LHCN-M2 (cell line): ENCODE measurements around the gene KIF3B. TPM values are rescaled to one million over a fixed set of nuclear protein-coding genes. Genes with fewer than 3 reads are reported as not detected.
"Not testable (repeated sequence)": the region's sequence is repeated elsewhere in the genome, so short reads cannot be mapped to it uniquely, and the experiment has no call there.

Experiments used
- DNase-seq: peaks from one replicate; pipeline ENCODE4 v3.0.0-alpha.2; 2012; ENCODE audit warnings: low read depth
- total RNA-seq: library from RNA; depleted of rRNA; stranded (reverse); fragments of >200 nt; gene quantifications from 2 replicates; pipeline ENCODE4 v1.2.3, GENCODE V29; 2014

Gene KIF3B
- total RNA-seq, 1 experiment from 2014 or later: 18.8 TPM

DNA sequence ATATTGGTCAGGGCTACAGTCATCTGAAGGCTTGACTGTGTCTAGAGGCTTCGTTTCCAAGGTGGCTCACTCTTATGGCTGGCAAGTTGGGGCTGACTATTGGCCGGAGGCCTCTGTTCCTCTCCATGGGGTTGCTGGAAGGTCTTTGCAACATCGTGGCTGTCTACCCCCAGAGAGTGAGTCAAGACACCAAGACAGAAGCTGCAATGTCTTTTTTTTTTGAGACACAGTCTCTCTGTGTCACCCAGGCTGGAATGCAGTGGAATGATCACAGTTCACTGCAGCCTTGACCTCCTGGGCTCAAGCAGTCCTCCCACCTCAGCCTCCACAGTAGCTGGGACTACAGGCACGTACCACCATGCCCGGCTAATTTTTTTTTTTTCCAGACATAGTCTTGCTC lies 29.4 kb upstream of the KIF3B start:
- DNase-seq: peak; percentile 8

DNA sequence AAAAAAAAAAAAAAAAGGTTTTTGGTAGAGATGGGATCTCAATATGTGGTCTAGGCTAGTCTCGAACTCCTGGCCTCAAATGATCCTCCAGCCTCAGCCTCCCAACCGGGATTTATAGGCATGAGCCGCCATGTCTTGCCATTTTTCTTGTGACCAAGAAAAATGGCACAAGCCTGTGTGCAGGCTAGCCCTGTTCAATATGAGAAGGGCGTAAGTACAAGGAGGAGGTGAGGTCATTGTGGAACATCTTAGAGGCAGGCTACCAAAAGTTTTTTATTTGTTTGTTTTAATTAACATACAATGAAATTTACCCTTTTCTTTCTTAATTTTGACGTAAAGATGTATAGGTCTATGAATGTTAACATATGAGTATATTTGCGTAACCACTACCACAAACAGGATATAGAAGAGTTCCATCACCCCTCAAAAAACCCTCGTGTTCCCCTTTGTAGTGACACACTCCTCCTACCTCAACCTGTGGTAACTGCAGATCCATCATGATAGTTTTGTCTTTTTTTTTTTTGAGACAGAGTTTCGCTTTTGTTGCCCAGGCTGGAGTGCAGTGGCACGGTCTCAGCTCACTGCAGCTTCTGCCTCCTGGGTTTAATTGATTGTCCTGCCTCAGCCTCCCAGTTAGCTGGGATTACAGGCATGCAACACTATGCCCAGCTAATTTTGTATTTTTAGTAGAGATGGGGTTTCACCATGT lies 28.3 kb upstream of the KIF3B start:
- DNase-seq: no peak

DNA sequence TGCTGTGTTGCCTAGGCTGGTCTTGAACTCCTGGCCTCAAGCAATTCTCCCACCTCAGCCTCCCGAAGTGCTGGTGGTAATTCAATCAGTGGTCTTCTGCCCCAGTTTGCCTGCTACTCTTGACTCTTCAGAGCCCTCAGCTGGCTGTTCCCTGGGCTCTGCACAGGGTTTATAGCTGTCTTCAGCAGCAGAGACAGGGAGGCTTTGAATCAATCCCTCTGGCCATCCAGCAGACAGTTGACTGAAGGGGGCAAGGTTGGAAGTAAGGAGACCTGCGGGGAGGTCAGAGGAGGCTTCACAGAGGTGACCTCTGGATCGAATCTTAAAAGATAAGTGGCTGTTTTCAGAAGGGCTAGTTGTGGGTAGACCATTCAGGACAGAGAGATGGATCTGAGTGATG lies 26.0 kb upstream of the KIF3B start:
- DNase-seq: no peak

DNA sequence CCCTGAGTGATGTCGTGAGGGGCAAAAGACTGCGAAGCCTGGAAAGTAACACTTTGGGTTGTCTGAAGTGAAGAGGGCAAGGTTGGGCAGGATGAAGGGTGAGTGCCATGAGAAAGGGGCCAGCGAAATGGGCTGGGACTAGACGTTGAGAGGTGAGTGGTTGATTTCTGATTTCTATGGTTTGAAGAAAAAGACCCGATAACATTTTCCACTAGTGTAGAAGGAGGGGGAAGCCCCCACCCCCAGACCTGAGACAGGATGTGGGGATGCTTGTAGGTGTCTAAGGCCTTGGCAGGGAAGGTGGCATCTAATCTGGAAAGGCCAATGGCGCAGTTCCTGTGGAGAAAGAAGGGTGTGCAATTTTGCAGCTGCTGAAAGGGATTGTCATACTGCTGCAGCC lies 25.3 kb upstream of the KIF3B start:
- DNase-seq: no peak

DNA sequence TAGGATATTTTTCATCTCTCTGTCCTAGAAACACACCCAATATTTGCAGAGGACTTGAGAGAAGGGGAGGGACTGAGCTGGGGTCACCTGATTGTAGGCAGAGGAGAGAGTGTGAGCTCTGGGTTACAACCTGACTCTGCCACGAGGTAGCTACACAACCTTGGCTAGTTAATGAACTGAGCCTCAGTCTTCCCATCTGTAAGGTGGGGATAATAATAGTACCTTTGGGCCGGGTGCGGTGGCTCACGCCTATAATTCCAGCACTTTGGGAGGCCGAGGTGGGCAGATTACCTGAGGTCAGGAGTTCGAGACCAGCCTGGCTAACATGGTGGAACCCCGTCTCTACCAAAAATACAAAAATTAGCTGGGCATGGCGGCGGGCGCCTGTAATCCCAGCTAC lies 16.5 kb upstream of the KIF3B start:
- not testable (repeated sequence) for DNase-seq

DNA sequence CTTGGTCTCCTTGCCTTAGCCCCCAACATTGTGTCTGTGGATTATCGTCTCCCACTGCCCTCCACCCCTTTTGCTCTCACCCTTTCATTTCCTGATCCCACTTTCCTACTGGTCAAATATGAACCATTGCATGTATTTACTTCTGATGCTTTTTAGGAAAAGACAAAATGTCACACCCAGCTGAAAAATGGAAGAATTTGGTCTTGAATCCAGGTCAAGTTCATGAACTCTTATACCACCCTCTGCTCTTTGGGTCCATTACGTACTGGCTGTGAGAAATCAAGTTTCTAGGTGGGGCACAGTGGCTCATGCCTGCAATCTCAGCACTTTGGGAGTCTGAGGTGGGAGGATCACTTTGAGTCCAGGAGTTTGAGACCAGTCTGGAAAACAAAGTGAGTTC lies 15.8 kb upstream of the KIF3B start:
- no peak for DNase-seq

DNA sequence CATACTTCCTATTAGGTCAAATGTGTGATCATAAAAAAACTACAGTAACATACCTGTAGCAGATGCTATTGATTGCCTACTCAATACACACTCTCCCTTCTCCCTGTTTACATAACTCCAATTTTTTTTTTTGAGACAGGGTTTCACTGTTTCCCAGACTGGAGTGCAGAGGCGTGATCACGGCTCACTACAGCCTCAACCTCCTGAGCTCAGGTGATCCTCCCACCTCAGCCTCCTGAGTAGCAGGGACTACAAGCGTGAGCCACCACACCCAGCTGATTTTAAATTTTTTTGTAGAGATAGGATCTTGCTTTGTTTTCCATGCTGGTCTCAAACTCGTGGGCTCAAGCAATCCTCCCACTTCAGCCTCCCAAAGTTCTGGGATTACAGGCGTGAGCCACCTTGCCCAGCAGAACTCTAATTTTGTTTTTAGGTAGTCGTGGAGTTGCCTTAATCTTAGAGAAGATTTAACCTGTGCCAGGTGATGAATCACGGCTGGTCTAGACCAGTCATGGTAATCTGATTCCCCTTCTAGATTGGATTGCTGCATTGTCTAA lies 14.0 kb upstream of the KIF3B start:
- no peak for DNase-seq

DNA sequence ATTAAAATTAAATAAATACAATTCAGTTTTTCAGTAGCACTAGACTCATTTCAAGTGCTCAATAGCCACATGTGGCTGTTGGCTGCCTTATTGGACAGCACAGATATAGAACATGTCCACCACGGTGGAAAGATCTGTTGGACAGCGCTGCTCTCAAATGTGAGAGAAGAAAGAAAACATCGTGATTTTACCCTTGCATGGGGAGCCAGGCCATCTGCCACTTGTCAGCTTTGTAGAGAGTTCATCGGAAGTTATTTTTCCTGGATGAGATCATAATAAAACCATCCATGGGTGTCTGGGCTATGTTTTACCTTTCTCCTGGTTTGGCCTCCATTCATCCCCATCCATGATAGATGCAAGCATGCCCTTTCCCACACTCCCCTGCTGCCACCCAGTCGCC lies 5.8 kb upstream of the KIF3B start:
- DNase-seq: no peak

DNA sequence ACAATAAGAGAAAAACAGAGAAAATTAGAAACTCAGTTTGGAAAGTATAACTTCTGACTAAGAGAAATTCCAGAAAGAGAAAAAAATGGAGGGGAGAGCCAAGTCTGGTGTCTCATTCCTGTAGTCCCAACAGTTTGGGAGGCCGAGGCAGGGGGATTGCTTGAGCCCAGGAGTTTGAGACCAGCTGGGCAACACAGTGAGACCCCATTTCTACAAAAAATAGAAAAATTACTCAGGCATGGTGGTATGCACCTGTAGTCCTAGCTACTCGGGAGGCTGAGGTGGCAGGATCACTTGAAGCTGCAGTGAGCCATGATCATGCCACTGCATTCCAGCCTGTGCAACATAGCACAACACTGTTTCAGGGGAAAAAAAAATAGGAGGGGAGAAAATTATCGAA lies 3.1 kb upstream of the KIF3B start:
- DNase-seq: no peak

DNA sequence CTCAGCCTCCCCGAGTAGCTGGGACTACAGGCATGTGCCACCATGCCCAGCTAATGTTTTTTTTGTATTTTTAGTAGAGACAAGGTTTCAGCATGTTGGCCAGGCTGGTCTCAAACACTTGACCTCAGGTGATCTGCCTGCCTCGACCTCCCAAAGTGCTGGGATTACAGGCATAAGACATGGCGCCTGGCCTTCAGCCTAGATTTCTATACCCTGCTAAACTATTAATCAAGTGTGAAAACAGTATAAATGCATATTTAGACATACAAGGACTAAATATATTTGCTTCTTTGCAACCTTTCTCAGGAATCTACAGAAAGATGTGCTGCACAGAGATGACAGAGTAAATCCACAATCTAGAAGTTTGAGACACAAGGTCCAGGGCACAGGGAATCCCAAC lies 2.3 kb upstream of the KIF3B start:
- not testable (repeated sequence) for DNase-seq

DNA sequence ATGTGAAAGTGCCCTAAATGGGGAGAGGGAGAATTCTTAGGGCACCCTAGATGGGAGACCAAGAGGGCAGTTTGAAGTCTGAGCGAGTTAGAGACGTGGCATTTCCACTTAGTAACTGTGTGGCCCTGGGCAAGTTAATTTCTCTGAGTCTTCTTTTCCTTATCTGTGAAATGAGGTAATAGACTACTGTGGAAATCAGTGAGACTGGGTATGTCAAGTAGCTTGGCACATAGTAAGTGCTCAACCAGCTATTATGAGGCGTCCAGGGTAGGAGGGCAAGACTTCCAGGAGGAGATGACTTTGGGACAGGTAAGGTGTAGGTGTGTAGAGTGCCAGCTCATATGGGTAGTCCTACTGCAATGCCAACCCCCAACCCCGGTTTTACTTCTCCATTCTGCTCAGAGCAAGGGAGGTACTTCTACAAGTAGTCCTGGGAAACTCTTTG lies 770 bp downstream of the KIF3B start:
- DNase-seq: no peak

DNA sequence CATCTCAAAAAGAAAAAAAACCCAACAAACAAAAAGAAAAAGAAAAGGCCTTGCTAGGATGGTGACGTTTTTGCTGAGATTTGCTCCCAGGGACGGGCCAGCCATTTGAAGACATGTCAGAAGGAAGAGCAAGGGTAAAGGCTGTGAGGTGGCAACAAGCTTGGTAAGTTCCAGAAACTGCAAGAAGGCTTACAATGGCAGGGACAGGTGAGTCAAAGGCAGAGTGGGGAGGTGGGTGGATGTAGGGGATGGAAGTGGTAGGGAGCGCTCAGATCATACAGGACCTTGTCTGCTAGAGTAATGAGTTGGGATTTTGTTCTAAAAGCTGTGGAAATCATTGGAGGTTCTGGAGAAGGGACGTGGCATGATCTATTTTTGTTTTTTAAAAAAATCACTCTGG lies 4.3 kb downstream of the KIF3B start:
- DNase-seq: no peak

DNA sequence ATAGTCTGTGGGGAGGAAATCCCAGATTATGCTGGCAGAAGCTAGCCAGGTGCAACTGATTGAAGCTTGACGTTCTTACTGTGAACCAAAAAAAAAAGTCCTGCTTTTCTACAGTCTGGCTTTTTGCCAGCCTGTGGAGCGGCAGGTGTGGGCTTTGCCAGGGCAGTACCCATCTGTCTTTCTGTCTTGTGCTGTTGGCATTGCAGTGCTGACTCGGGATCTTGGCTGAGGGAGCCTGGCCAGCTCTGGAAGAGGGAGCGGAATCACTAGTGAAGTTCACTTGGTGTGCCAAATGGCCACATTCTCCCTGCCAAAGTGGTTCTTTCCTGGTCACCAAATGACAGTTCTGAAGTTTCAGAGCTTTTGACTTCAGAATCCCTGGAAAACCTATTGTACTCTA lies 5.0 kb downstream of the KIF3B start:
- peak; percentile 14 for DNase-seq

DNA sequence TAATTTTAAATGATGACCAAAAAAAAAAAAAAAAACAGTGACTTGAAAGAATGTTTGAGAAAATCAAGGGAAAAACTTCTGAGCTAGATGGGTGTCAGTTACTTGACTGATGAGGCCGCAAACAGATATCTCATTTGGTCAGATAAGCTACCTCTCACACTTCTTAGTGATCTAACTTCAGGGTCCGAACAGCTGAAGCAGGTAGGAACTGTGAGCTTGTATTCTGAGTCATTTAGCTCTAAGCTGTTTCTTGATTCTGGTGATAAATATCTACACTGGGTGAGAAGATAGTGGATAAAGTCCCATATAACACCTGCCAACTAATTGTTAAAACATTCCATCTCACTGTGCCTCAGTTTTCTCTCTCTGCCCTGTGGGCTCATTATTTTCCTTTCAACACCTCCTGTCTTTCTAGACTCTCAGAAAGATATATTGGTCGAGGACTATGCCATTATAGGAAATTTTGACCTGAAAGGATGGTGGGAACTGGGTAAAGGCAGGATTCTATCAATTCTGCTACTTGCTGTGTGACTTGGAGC lies 7.7 kb downstream of the KIF3B start:
- no peak for DNase-seq

DNA sequence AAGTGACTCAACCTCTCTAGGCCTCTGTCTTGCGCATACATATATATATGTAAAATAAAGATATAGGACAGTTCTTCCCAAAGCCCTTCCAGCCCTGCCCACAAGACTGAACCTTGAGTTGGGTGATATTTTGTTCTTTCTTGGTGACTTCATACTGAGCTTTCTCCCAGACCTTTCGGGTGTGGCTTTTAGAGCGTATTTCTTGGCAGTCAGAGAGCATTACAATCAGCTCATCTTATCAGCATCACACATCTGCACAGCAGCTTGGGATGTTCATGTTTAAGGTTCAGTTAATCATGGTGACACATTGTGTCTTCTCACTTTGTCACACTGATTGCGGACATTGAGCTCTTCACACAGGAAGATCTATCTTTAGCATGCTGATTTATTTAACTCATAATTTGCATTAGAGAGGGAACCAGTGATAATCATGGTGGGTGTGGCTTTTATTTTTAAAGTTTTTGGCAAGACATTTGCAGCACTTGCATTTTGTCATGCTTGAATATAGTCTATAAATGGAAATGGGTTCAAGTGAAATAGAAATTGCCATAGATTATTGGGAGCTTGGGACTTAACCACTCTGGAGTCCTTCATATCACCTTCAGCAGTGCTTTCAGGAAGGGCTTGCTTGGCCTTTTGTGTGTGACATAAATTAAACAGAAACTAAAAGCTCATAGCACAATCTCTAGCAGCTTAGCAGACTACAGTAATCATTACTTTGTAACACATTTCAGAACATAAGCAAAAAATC lies 8.3 kb downstream of the KIF3B start:
- DNase-seq: no peak

DNA sequence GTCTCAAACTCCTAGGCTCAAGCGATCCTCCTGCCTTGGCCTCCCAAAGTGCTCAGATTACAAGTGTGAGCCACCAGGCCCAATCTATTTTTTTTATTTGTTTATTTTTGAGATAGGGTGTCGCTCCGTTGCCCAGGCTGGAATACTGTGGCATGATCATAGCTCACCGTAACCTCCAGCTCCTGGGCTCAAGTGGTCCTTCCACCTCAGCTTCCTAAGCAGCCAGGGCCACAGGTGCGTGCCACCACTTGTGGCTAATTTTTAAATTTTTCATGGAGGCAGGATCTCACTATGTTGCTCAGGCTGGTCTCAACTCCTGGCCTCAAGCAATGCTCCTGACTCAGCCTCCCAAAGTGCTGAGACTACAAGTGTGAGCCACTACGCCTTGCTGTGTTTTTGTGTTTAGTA lies 9.8 kb downstream of the KIF3B start:
- no peak for DNase-seq

DNA sequence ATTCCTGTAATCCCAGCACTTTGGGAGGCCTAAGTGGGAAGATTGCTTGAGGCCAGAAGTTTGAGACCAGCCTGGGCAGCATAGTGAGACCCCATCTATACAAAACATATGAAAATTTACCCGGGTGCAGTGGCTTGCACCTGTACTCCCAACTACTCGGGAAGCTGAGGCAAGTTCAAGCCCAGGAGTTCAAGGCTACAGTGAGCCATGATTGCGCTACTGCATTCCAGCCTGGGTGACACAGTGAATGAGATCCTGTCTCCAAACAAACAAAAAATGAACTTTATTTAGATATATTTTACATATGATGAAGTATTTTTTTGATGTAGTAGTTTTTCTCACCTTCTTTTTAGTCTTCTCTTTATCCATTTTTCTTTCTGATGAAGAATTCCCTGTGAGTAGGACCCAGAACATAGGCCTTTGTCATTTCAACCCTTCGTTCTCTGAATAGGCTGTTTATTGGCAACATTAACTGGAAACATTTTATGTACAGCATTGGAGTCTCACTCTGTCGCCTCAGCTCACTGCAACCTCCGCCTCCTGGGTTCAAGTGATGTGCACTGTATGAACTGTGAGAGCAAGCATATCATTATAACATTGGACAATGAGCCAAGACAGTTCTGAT lies 10.9 kb downstream of the KIF3B start:
- no peak for DNase-seq

DNA sequence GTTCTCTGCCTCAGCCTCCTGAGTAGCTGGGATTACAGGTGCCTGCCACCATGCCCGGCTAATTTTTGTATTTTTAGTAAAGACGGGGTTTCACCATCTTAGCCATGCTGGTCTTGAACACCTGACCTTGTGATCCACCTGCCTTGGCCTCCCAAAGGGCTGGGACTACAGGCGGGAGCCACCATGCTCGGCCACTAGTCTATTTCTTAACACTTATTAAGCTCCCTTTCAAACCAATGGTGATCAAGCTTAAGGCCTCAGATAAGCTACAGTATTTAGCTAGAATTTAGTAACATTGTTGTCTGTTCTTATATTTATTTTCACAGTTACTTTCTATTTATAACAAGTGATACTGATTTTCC lies 11.8 kb downstream of the KIF3B start:
- not testable (repeated sequence) for DNase-seq

DNA sequence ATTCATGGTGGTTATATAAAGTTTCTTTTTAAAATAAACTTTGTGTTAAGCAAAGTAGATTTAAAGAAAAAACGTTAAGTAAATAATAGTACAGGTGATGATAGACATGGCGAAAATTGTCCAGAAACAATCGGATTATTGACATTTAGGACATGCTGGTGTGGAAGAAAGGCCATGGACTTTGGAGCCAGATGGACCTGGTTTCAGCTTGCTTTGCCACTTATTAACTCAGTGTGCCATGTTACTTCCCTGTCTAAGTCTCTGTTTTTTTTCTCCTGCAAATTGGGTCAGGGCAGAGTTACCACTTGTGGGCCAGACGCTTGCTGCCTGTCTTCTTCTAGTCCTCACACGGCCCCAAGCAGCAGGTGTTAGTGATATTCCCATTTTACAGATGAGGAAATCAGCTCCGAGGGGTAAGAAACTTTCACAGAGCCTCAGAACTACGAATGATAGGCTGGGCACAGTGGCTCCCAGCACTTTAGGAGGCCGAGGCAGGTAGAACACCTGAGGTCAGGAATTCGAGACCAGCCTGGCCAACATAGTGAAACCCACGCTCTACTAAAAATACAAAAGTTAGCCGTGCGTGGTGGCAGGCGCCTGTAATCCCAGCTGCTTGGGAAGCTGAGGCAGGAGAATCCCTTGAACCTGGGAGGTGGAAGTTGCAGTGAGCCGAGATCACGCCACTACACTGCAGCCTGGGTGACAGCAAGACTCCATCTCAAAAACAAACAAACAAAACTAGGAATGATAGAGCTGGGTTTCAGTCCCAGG lies 12.4 kb downstream of the KIF3B start:
- DNase-seq: no peak

DNA sequence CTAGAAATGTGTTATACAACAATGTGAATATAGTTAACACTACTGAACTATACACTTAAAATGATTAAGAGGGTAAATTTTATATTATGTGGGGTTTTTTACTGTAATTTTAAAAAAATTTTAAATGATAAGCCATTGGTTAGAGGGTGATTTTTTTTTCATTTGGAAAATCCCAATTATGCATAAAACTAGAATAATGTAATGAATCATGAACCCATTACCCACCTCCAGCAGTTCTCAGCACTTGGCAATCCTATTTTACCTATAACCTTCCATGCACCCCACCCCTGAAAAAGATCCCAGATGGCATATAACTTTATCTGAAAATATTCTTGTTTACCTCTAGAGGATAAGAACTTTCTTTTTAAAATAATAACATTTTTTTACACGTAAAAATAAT lies 13.7 kb downstream of the KIF3B start:
- no peak for DNase-seq

DNA sequence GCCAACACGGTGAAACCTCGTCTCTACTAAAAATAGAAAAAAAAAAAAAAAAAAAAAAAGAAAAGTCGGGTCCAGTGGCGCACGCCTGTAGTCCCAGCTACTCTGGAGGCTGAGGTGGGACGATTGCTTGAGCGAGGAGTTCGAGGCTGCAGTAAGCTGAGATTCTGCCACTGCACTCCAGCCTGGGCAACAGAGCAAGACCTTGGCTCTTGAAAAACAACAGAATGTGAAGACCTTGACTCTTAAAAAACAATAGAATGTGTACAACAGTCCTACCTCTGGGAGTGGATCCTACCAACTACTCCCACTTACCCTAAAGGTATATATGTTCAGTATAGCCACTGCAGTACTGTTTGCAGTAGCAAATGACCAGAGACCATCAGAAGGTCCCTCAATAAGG lies 15.1 kb downstream of the KIF3B start:
- no peak for DNase-seq

DNA sequence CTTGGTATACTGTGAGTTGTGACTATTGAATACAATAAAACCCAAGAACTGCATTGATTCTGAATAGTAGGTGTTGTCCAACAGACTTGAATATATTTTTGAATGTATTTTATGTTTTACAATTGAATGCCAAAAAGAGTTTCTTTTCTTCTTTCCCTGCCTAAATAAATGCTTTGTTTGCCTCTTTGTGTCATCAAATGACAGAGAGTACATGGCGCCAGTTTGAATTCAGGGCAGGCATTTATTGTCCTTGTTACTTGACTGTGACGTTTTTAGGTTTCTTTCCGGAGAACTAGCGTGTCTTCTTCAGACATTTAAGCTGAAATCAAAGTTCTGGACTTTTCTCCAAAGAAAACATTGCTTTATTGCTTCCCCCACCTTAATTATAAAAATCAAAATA lies 16.6 kb downstream of the KIF3B start:
- no peak for DNase-seq
